Uterus (tissue), 4 donors: ENCODE data around the gene PER3. TPM values are rescaled to one million over a fixed set of nuclear protein-coding genes. Genes with fewer than 3 reads are reported as not detected.

Source experiments
- DNase-seq, 2 donors: peaks; one replicate each; pipeline ENCODE4 v3.0.0-alpha.2; 2019 to 2020
- H3K27ac ChIP-seq, 2 donors: fragments of 200-600 bp; sonication (generic); 1 replicate in 1 of 2; 2 replicates in 1 of 2; pipeline ENCODE4 v1.5.1; 2016 to 2018
- H3K27me3 ChIP-seq, 2 donors: fragments of 200-600 bp; sonication (generic); one replicate each; pipeline ENCODE4 v1.5.1; 2018 to 2019; ENCODE audit warnings: control low read depth in 1 of 2
- H3K36me3 ChIP-seq, 2 donors: fragments of 200-600 bp; sonication (generic); one replicate each; pipeline ENCODE4 v1.5.1; 2019; ENCODE audit warnings: control low read depth in 1 of 2
- H3K4me1 ChIP-seq, 2 donors: fragments of 200-600 bp; sonication (generic); one replicate each; pipeline ENCODE4 v1.5.1; 2018 to 2019; ENCODE audit warnings: control low read depth in 1 of 2
- H3K4me3 ChIP-seq, 2 donors: fragments of 200-600 bp; sonication (generic); 1 replicate in 1 of 2; 2 replicates in 1 of 2; pipeline ENCODE4 v1.5.1; 2018 to 2019; ENCODE audit warnings: mild to moderate bottlenecking in 1 of 2
- H3K9me3 ChIP-seq, 2 donors: fragments of 200-600 bp; sonication (generic); one replicate each; pipeline ENCODE4 v1.5.1; 2019; ENCODE audit warnings: control low read depth in 1 of 2
- POLR2A ChIP-seq, 2 donors: fragments of 450-650 bp; IDR thresholded peaks; one replicate each; pipeline ENCODE4 v1.6.1; 2016; ENCODE audit warnings: antibody characterized with exemption in 2 of 2, mild to moderate bottlenecking in 1 of 2, moderate library complexity in 1 of 2
- intact Hi-C: fragments of 100-400 bp; cut with DNase I; formaldehyde crosslinking; loops from one replicate; pipeline ENCODE4 v1.15.1; 2023; ENCODE audit warnings: low total_unique reads
- total RNA-seq, 4 donors: library from RNA; depleted of rRNA in 3 of 4; stranded (reverse); fragments of >200 nt in 3 of 4; gene quantifications; one replicate each; pipeline versions ENCODE4 v1.1.0 to v1.2.4, GENCODE V29; 2014 to 2023
- TF ChIP-seq, protein P1 (sequence below), 4 experiments: fragments of 200-600 bp in 2 of 4; fragments of 450-650 bp in 2 of 4; sonication (generic) in 2 of 4; IDR thresholded peaks; one replicate each; pipeline ENCODE4 v1.5.1; 2016 to 2019; ENCODE audit warnings: antibody characterized with exemption in 4 of 4, mild to moderate bottlenecking in 2 of 4, moderate library complexity in 1 of 4
- donor health status: DM: yes; HTN: yes; CAD: no.

Gene PER3
- total RNA-seq, 4 donors from 2014 or later, result 6.9 to 69.0 (median 20.7) TPM

DNA sequence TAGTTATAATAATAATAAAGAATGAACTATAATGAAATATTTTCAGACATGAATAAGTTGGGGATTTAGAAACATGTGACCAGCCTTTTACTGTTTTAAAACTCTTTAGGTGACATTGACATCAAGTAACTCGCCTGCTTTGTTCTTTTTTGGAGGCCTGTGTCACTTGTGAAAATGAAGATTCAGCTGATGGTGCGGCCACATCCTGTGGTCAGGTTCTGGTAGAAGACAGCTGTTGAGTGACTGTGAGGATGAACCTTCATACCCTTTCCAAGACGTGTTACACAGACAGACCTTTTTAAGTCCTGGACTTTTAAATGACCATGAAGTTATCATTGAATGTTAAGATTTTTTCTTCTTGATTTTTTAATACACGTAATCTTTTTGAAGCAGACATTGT is 58.4 kb downstream of the PER3 start:
- no peak overlapping the region for H3K27ac ChIP-seq
- no peak overlapping the region for H3K4me3 ChIP-seq
- no peaks in the 10 kb centered on the region for H3K4me1 ChIP-seq
- DNase-seq, result no peak
- H3K27me3 ChIP-seq, result no peaks in the 10 kb centered on the region
- H3K36me3 ChIP-seq, result no peaks in the 10 kb centered on the region
- H3K9me3 ChIP-seq, result peaks cover 3 to 9% of the 10 kb centered on the region in 2 donors
- intact Hi-C loops, result no loop called here
- TF ChIP-seq POLR2A (IDR thresholded peaks at IDR 0.05), result no peak
- TF ChIP-seq, protein P1, sequence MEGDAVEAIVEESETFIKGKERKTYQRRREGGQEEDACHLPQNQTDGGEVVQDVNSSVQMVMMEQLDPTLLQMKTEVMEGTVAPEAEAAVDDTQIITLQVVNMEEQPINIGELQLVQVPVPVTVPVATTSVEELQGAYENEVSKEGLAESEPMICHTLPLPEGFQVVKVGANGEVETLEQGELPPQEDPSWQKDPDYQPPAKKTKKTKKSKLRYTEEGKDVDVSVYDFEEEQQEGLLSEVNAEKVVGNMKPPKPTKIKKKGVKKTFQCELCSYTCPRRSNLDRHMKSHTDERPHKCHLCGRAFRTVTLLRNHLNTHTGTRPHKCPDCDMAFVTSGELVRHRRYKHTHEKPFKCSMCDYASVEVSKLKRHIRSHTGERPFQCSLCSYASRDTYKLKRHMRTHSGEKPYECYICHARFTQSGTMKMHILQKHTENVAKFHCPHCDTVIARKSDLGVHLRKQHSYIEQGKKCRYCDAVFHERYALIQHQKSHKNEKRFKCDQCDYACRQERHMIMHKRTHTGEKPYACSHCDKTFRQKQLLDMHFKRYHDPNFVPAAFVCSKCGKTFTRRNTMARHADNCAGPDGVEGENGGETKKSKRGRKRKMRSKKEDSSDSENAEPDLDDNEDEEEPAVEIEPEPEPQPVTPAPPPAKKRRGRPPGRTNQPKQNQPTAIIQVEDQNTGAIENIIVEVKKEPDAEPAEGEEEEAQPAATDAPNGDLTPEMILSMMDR (IDR thresholded peaks at IDR 0.05), result no peak

DNA sequence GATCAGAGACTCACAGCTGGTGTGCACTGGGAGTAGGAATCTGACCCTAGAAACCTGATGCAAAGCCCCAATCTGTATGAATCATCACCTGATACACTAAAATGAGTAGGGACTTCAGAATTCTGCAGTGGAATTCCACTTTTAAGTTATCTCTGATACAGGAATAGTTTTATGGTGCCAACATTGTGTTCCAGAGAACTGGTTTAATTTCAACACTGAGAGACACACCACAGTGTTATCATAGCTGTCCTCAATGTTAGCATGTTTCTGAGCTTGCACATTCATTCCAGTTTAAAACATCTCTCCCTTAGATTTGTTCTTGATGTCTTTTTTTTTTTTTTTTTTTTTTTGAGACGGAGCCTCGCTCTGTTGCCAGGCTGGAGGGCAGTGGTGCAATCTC is 61.7 kb downstream of the PER3 start:
- intact Hi-C loops, result no loop called here
- no peaks in the 10 kb centered on the region for H3K9me3 ChIP-seq
- DNase-seq, result no peak
- no peaks in the 10 kb centered on the region for H3K36me3 ChIP-seq
- no peak overlapping the region for H3K27ac ChIP-seq
- no peaks in the 10 kb centered on the region for H3K4me1 ChIP-seq
- H3K4me3 ChIP-seq, result no peak overlapping the region
- H3K27me3 ChIP-seq, result no peaks in the 10 kb centered on the region
- no peak for TF ChIP-seq POLR2A (IDR thresholded peaks at IDR 0.05)
- TF ChIP-seq, protein P1 (IDR thresholded peaks at IDR 0.05), result no peak

DNA sequence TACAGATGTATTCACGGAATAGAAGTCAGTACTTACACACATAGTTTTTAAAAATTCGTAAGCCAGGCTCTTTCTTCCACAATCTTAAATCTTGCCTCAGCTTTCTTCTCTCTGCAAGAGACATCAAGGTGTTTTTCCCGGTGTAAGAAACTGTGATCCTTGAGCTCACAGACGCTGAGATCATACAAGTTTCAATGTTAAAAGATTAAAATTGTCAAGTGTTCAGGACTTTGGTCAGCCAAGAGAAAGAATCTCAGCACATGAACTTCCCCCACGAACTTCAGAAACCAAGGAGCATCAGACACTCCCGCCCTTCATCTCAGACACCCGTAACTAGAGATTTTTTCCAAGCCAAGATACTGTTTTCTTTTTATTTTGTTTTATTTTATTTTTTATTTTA is 62.6 kb downstream of the PER3 start:
- DNase-seq, result no peak
- no peaks in the 10 kb centered on the region for H3K36me3 ChIP-seq
- H3K9me3 ChIP-seq, result no peaks in the 10 kb centered on the region
- H3K27me3 ChIP-seq, result no peaks in the 10 kb centered on the region
- H3K4me3 ChIP-seq, result no peak overlapping the region
- intact Hi-C loops, result no loop called here
- H3K4me1 ChIP-seq, result no peaks in the 10 kb centered on the region
- TF ChIP-seq, protein P1 (IDR thresholded peaks at IDR 0.05), result no peak
- no peak for TF ChIP-seq POLR2A (IDR thresholded peaks at IDR 0.05)
- H3K27ac ChIP-seq, result no peak overlapping the region

DNA sequence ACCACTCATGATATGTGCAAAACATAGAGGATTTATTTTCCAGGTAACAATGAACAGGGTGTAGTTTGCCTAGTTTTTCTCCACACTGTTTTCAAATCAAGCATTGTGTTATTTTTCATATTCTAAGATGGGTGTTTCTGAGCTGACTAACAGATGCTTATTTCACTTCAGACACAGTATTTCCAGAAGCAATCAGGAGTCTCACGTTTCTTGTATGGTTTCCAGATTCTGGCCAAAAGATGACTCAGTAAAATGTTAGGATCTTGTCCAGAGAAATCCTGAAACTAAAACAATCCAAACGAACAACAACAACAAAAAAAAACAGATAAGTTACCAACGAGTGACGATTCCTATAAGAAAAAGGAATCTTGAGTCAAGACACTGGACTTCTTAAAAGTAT is 63.5 kb downstream of the PER3 start:
- DNase-seq, result no peak
- no peak overlapping the region for H3K4me3 ChIP-seq
- no peak overlapping the region for H3K27ac ChIP-seq
- intact Hi-C loops, result no loop called here
- no peaks in the 10 kb centered on the region for H3K27me3 ChIP-seq
- H3K4me1 ChIP-seq, result no peaks in the 10 kb centered on the region
- TF ChIP-seq, protein P1 (IDR thresholded peaks at IDR 0.05), result no peak
- no peak for TF ChIP-seq POLR2A (IDR thresholded peaks at IDR 0.05)
- no peaks in the 10 kb centered on the region for H3K36me3 ChIP-seq
- no peaks in the 10 kb centered on the region for H3K9me3 ChIP-seq

DNA sequence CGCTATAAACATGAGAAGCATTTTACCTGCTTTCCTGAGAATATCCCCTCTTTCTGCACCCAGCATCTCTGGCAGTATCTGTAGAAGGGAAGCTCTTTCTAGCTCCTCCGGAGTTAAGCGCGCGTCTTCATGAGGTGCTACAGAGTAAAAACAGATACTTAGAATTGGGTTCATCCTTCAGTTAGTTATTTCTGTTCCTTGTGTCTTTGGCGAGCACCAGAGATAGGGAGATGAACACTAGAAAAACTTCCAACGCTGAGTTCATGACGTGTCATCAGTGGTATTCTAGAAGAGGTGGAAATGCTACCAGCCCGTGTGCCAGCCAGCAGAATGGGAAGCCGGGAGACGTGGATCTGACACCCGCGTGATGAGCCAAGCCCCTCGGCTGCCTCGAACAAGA is 66.7 kb downstream of the PER3 start:
- no peak overlapping the region for H3K27ac ChIP-seq
- no peak for DNase-seq
- intact Hi-C loops, result no loop called here
- H3K27me3 ChIP-seq, result no peaks in the 10 kb centered on the region
- TF ChIP-seq, protein P1 (IDR thresholded peaks at IDR 0.05), result no peak
- TF ChIP-seq POLR2A (IDR thresholded peaks at IDR 0.05), result no peak
- H3K36me3 ChIP-seq, result no peaks in the 10 kb centered on the region
- no peaks in the 10 kb centered on the region for H3K9me3 ChIP-seq
- no peaks in the 10 kb centered on the region for H3K4me1 ChIP-seq
- H3K4me3 ChIP-seq, result no peak overlapping the region
